HG03520 (cell line): Measurements from ENCODE around the gene CCDC126.
A peak's percentile ranks its signal among the peaks of the same experiment; 100 is the strongest.
"Not testable (repeated sequence)": the region's sequence is repeated elsewhere in the genome, so short reads cannot be mapped to it uniquely, and the experiment has no call there.

ENCODE experiments used
- ATAC-seq: cut with Tn5 transposase; IDR thresholded peaks from one replicate; pipeline ENCODE4 v1.9.1; 2021; ENCODE audit warnings: mild to moderate bottlenecking, moderate library complexity; ENCODE audit not compliant: unreplicated experiment

CCDC126 gene

DNA sequence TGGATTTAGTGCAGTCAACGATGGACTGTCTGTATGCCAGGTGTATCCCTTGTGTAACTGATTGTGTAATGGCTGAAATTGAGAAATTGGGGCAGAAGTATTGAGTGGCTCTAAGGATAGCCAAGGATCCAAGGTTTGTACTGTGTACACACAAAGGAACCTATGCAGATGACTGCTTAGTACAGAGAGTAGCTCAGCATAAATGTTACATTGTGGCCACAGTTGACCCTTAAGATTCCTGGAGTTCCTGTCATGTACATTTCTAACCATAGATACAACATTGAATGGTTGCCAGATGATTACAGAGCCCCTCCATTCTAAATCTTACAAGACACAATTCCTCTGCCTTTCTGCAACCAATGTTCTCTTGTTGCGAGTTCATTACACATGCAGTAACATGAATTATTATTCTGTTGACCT, 25.3 kb downstream of the CCDC126 start:
- no peak for ATAC-seq

DNA sequence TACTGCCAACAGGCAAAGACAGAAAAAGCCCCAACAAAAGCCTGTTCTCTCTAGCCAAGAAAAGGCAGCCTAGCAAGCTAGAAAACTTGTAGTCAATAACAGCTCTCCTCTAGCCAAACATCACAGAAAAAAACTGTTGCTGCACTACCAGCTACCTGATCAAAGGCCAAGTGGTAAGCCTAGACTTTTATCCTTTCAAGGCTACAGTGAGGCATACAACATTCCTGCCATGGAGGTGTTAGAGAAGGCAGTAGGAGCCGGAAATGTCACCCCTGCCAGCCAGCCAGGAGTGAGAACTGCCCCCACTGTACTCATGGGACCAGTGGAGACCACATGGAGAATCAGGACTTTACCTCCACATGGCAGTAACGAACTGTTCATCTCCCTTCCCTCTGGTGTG, 31.2 kb downstream of the CCDC126 start:
- no peak for ATAC-seq

DNA sequence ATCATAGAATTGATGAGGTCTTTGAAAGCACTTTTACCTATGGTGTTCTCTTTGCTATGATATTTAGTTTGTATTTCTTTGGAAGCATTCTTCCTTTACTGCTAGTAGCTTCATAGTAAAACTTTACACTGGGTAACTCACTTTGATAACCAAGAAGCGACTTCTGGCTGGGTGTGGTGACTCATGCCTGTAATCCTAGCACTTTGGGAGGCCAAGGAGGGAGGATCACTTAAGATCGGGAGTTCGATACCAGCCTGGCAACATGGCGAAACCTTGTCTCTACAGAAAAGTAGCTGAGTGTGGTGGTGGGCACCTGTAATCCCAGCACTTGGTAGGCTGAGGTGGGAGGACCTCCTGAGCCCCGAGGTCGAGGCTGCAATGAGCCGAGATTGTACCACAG, 36.2 kb downstream of the CCDC126 start:
- ATAC-seq, result no peak

- ATAC-seq, result no peak
Observed at GRCh38 chr7:23645822-23646221, 48.6 kb downstream of the CCDC126 start.

- no peak for ATAC-seq
Observed at GRCh38 chr7:23653942-23654341, 56.8 kb downstream of the CCDC126 start.

DNA sequence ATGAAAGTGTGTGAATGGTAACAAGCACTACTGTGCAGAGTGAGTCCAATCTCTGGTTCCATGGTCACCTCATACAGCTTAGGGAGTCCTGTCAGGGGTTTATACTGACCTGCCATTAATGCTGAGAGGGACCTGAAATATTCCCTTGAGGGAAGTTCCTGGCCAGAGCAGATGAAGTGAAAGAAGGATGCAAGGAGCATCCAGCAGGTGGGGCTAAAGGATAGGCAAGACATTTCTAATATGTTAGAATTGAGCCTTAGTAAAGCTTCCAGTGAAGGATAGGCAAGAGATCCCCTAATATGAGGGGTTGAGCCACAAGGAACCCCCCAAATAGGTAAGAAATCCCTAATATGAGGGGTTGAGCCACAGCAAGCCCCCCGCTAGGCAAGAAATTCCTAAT, 57.3 kb downstream of the CCDC126 start:
- no peak for ATAC-seq

- ATAC-seq, result no peak
Observed at GRCh38 chr7:23655433-23655832, 58.3 kb downstream of the CCDC126 start.

DNA sequence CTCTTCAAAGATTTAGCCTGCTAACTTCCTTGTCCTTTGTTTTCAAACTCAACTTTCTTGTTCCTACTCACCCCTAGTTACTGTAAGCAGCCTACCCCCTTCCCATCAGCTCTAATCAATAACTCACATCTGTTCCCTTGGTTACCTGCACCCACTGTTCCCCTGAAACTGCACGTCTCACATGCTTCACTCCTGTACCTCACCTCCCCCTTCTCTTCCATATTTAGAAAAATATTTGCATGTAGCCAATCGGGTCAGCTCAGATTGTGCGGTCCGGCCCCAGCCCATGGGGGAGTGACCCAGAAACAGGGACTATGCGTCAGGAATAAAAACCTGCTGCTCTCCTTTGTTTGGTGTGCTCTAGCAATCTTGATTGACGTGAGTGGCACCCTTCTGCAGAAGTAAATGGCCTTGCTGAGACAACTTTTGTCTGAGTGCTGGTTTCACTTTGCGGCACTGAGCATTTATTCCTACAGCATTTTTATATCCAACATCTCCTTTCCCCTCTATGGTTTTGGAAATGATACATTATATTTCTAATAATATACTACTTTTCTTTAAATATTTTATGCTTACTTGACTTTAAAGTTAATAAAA, 61.7 kb downstream of the CCDC126 start:
- no peak for ATAC-seq

GRCh38 chr7:23661385-23661784, 64.2 kb downstream of the CCDC126 start:
- no peak for ATAC-seq

GRCh38 chr7:23662124-23662983, 65.2 kb downstream of the CCDC126 start:
- no peak for ATAC-seq

DNA sequence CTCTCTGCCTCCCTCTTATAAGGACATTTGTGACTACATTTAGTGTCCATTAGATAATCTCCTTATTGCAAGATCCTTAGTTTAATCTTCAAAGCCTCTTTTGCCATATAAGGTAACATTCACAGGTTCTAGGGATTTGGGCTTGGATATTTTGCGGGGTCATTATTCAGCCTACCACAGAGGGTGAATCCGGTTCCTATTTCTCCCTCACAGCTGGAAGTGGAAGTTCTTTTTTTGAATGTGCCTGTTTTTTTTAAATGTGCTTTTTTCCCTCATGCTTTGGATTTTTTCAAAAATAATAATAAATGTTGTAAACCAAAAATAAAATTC, 65.8 kb downstream of the CCDC126 start:
- no peak for ATAC-seq

DNA sequence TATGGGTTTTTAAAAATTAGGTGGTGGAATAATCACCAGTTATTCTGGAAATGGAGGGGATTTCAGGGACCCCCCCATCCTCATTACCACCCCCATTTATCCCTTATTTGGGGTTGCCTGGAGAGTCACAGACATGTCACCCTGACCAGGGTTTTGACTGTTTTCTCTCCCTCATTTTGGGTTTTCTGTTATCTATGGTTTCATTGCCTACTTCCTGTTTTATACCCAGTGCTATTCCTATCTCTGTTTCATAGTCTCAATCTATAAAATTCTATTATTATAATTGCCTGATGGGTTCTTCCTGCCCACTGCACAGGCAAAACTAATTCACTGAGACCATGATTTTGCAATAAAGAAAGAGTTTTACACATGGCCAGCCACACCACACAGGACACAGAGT, 66.9 kb downstream of the CCDC126 start:
- no peak for ATAC-seq

DNA sequence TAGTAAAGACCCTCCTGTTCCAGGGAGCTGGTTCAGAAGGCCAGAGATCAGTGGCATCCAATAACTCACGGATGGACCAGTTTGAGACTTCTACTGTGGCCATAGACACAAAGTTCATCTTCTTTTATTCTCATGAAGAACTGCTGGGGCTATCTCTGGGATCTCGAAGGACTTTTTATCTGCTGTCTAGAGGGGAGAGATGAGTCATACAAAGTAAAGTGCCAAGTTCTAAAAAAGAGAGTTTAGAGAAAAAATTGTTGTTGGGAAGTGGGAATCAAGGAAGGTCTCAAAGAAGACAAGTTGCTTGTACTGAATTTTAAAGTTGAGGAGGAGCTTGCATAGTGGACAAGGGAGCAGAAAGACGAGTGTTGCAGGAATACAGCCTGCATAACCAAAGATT, 74.9 kb downstream of the CCDC126 start:
- ATAC-seq, result no peak

GRCh38 chr7:23679898-23680413, 82.8 kb downstream of the CCDC126 start, which contains the start of gene FAM221A:
Gene FAM221A (plus strand): TSS chr7:23680199. CDS start chr7:23680219, 20 bp downstream.
- ATAC-seq, result peak; percentile 97

GRCh38 chr7:23680414-23681405, 83.5 kb downstream of the CCDC126 start:
- ATAC-seq, result peak; percentile 30

DNA sequence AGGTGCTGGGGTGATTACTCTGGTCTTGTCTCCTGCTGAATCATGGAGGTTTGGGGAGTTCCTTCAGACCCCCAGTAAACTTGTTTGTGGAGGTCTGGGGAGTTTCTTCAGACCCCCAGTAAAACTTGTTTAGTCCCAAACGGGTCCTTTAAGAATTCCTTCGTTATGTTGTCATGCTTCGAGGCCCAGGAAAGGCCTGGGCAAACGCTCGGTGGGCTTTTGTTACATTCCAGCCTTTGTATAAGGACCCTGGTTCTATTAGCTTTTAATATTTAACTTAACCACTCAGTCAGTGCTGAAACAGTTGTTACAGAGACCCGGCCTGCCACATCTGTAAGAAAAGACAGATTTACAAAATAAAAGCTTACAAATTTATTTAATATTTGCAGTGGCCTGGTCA, 86.9 kb downstream of the CCDC126 start:
- not testable (repeated sequence) for ATAC-seq

GRCh38 chr7:23685731-23686130, 88.5 kb downstream of the CCDC126 start:
- no peak for ATAC-seq

DNA sequence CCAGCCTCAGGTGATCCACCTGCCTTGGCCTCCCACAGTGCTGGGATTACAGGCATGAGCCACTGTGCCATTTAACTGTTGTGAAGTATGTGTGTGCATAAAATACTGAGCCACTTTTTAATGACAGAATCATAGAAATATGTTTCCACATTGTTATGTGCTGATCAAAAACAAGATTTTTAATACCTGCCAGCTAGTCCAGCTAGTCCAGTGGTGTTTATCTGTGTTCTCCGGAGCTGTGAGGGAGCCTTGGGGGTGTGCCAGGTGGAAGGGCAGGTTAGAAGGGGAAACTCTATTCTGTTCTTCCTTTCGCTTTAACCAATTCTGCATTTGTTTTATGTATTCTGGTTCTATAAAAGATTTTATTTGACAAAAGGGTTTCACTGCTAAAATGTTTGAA, 89.8 kb downstream of the CCDC126 start:
- no peak for ATAC-seq

- no peak for ATAC-seq
Observed at GRCh38 chr7:23689165-23689564, 92.0 kb downstream of the CCDC126 start.

DNA sequence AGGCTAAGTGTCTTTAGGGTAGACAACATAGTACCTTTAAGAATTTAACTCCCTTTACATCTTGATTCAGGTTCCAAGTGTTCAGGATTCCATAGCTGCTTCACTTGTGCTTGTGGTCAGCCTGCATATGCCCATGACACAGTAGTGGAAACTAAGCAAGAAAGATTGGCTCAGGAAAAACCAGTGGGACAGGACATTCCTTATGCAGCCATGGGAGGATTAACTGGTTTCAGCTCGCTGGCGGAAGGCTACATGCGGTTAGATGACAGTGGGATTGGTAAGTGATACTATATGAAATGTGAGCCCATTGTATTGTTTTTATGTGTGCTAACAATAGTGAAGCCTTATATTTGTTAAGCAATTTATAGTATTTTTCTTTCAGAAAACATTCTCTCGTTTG, 94.1 kb downstream of the CCDC126 start:
- no peak for ATAC-seq

- no peak for ATAC-seq
Observed at GRCh38 chr7:23693224-23693623, 96.0 kb downstream of the CCDC126 start.
